Nephron progenitor cell (in vitro differentiated cells): Measurements from ENCODE around the gene TTC33.

Experiments used
- DNase-seq: peaks from one replicate; pipeline ENCODE4 v3.0.0; 2021
- H3K27ac Mint-ChIP-seq: 2 replicates; pipeline ENCODE4 v1.8.0; 2021; ENCODE audit warnings: mild to moderate bottlenecking, moderate library complexity, mixed read lengths
- H3K27me3 Mint-ChIP-seq: 2 replicates; pipeline ENCODE4 v1.8.0; 2021; ENCODE audit warnings: mild to moderate bottlenecking, low read depth, mixed read lengths; ENCODE audit not compliant: poor library complexity
- H3K36me3 Mint-ChIP-seq: 2 replicates; pipeline ENCODE4 v1.8.0; 2021; ENCODE audit warnings: low read depth, mixed read lengths
- H3K4me1 Mint-ChIP-seq: 2 replicates; pipeline ENCODE4 v1.8.0; 2021; ENCODE audit warnings: mixed read lengths
- H3K4me3 Mint-ChIP-seq: 2 replicates; pipeline ENCODE4 v1.8.0; 2021; ENCODE audit warnings: mild to moderate bottlenecking, moderate library complexity, mixed read lengths
- H3K9me3 Mint-ChIP-seq: 2 replicates; pipeline ENCODE4 v1.8.0; 2021; ENCODE audit warnings: mild to moderate bottlenecking, moderate library complexity, mixed read lengths
- TF ChIP-seq, protein P1 (sequence below): fragments of 200-600 bp; sonication (generic); IDR thresholded peaks from 2 replicates; pipeline ENCODE4 v1.5.0; 2021; ENCODE audit warnings: antibody characterized with exemption

The TTC33 gene

GRCh38 chr5:40607202-40607601 lies 148.6 kb downstream of the TTC33 start:
- no peak for DNase-seq
- peaks cover 27% of the 10 kb centered on the region for H3K4me1 Mint-ChIP-seq
- no peak overlapping the region for H3K27ac Mint-ChIP-seq
- TF ChIP-seq, protein P1, sequence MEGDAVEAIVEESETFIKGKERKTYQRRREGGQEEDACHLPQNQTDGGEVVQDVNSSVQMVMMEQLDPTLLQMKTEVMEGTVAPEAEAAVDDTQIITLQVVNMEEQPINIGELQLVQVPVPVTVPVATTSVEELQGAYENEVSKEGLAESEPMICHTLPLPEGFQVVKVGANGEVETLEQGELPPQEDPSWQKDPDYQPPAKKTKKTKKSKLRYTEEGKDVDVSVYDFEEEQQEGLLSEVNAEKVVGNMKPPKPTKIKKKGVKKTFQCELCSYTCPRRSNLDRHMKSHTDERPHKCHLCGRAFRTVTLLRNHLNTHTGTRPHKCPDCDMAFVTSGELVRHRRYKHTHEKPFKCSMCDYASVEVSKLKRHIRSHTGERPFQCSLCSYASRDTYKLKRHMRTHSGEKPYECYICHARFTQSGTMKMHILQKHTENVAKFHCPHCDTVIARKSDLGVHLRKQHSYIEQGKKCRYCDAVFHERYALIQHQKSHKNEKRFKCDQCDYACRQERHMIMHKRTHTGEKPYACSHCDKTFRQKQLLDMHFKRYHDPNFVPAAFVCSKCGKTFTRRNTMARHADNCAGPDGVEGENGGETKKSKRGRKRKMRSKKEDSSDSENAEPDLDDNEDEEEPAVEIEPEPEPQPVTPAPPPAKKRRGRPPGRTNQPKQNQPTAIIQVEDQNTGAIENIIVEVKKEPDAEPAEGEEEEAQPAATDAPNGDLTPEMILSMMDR: no peak
- no peaks in the 10 kb centered on the region for H3K36me3 Mint-ChIP-seq
- no peaks in the 10 kb centered on the region for H3K9me3 Mint-ChIP-seq
- no peak overlapping the region for H3K4me3 Mint-ChIP-seq
- H3K27me3 Mint-ChIP-seq: no peaks in the 10 kb centered on the region

GRCh38 chr5:40606077-40606765 lies 149.5 kb downstream of the TTC33 start:
- Mint-ChIP-seq H3K27me3 (no peaks in the 10 kb centered on the region), H3K4me3 (no peak overlapping the region), H3K27ac (peak overlapping the region; percentile 72), H3K4me1 (peaks cover 36% of the 10 kb centered on the region), H3K9me3 (no peaks in the 10 kb centered on the region), H3K36me3 (no peaks in the 10 kb centered on the region)
- no peak for DNase-seq
- TF ChIP-seq, protein P1: no peak

DNA sequence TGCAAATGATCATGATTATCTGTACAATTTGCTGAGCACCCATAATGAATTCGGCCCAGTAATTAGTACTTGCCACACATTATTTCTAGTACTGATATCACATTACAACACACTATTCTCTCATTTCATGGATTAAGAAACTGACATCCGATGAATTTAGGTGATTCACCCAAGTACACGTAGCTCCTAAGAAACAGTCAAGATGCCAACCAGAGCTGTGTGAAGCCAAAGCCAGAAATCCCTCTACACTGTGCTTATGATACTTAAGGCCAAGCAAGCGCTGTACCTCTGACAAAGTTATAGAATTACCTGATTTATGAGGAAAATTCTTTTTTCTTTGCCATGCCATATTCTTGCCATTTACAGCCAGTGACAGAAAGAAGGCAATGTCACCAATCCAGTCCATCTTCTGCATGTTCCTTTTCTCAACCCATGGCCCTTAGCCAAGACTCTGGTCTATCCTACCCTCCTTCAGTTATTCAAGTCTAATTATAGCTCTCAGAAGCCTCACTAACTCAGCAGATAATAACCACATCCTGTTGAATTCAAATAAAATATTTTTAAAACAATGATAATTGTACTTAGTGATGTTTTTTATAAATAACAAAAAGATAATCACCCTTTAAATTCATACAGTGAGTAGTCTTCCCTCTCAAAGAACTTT lies 150.3 kb downstream of the TTC33 start:
- Mint-ChIP-seq H3K27me3 (no peaks in the 10 kb centered on the region), H3K27ac (no peak overlapping the region), H3K4me1 (peaks cover 44% of the 10 kb centered on the region), H3K36me3 (no peaks in the 10 kb centered on the region), H3K4me3 (no peak overlapping the region), H3K9me3 (no peaks in the 10 kb centered on the region)
- TF ChIP-seq, protein P1: no peak
- DNase-seq: no peak

DNA sequence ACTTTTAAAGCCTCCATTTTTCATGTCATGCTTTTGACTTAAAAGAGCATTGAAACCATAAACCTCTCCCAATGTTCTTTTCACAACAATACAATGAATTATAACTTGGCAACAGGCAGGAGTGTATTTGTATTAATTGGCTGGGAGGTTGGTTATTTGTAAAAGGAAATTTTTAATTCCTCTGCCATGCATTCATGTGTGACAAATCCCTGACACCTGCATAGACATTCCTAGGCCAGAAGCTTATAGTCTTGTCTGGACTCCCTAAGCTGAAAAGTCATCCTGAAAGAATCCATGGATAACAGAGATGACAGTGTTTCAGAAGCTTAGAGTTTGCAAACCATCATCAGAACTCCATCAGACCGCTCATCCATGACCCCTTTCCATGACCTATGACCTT lies 152.4 kb downstream of the TTC33 start:
- Mint-ChIP-seq H3K4me1 (peaks cover 57% of the 10 kb centered on the region), H3K27ac (no peak overlapping the region), H3K36me3 (no peaks in the 10 kb centered on the region), H3K27me3 (no peaks in the 10 kb centered on the region), H3K4me3 (no peak overlapping the region), H3K9me3 (no peaks in the 10 kb centered on the region)
- DNase-seq: no peak
- TF ChIP-seq, protein P1: no peak

GRCh38 chr5:40601198-40601868 lies 154.4 kb downstream of the TTC33 start:
- DNase-seq: no peak
- Mint-ChIP-seq H3K27ac (no peak overlapping the region), H3K27me3 (no peaks in the 10 kb centered on the region), H3K4me3 (no peak overlapping the region), H3K9me3 (no peaks in the 10 kb centered on the region), H3K4me1 (peaks cover 60% of the 10 kb centered on the region), H3K36me3 (no peaks in the 10 kb centered on the region)
- TF ChIP-seq, protein P1: no peak
